GM18502 (cell line): ENCODE data around the gene SMIM24.
"Not testable (repeated sequence)": the region's sequence is repeated elsewhere in the genome, so short reads cannot be mapped to it uniquely, and the experiment has no call there.

ENCODE experiments used
- ATAC-seq: cut with Tn5 transposase; IDR thresholded peaks from one replicate; pipeline ENCODE4 v1.9.1; 2021; ENCODE audit warnings: mild to moderate bottlenecking; ENCODE audit not compliant: unreplicated experiment, poor library complexity

The SMIM24 gene

GRCh38 chr19:3480383-3481091 lies at the start of gene SMIM24:
TSS of gene SMIM24 (minus strand) at chr19:3480525. CDS start at chr19:3480463, 62 bp downstream.
- no peak for ATAC-seq

GRCh38 chr19:3529299-3529698 lies 49.0 kb upstream of the SMIM24 start:
- not testable (repeated sequence) for ATAC-seq

- no peak for ATAC-seq
These were observed 48.4 kb upstream of the SMIM24 start for GRCh38 chr19:3528539-3529211.

- ATAC-seq: no peak
These were observed 47.8 kb upstream of the SMIM24 start for GRCh38 chr19:3528080-3528479.

- no peak for ATAC-seq
These were observed 47.0 kb upstream of the SMIM24 start for GRCh38 chr19:3527238-3527910.

- ATAC-seq: no peak
These were observed 46.3 kb upstream of the SMIM24 start for GRCh38 chr19:3526507-3527237.

- no peak for ATAC-seq
These were observed 44.7 kb upstream of the SMIM24 start for GRCh38 chr19:3524904-3525451.

GRCh38 chr19:3524078-3524842 lies 43.9 kb upstream of the SMIM24 start:
- ATAC-seq: no peak

- ATAC-seq: no peak
These were observed 43.2 kb upstream of the SMIM24 start for GRCh38 chr19:3523361-3524077.

- no peak for ATAC-seq
These were observed 42.4 kb upstream of the SMIM24 start for GRCh38 chr19:3522421-3523360.

GRCh38 chr19:3521104-3521445 lies 40.8 kb upstream of the SMIM24 start:
- no peak for ATAC-seq

- no peak for ATAC-seq
These were observed 40.1 kb upstream of the SMIM24 start for GRCh38 chr19:3520166-3521103.

- ATAC-seq: no peak
These were observed 38.8 kb upstream of the SMIM24 start for GRCh38 chr19:3519126-3519525.

- ATAC-seq: no peak
These were observed 38.3 kb upstream of the SMIM24 start for GRCh38 chr19:3518659-3519058.

GRCh38 chr19:3518255-3518654 lies 37.9 kb upstream of the SMIM24 start:
- ATAC-seq: no peak

- ATAC-seq: no peak
These were observed 37.3 kb upstream of the SMIM24 start for GRCh38 chr19:3517638-3518037.

- ATAC-seq: no peak
These were observed 36.4 kb upstream of the SMIM24 start for GRCh38 chr19:3516675-3517207.
